HG03045 (cell line): ENCODE data around the gene PSME3.

Experiments
- ATAC-seq: cut with Tn5 transposase; IDR thresholded peaks from one replicate; pipeline ENCODE4 v1.9.1; 2021; ENCODE audit warnings: mild to moderate bottlenecking, moderate library complexity; ENCODE audit not compliant: unreplicated experiment

Gene PSME3, protein sequence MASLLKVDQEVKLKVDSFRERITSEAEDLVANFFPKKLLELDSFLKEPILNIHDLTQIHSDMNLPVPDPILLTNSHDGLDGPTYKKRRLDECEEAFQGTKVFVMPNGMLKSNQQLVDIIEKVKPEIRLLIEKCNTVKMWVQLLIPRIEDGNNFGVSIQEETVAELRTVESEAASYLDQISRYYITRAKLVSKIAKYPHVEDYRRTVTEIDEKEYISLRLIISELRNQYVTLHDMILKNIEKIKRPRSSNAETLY

DNA sequence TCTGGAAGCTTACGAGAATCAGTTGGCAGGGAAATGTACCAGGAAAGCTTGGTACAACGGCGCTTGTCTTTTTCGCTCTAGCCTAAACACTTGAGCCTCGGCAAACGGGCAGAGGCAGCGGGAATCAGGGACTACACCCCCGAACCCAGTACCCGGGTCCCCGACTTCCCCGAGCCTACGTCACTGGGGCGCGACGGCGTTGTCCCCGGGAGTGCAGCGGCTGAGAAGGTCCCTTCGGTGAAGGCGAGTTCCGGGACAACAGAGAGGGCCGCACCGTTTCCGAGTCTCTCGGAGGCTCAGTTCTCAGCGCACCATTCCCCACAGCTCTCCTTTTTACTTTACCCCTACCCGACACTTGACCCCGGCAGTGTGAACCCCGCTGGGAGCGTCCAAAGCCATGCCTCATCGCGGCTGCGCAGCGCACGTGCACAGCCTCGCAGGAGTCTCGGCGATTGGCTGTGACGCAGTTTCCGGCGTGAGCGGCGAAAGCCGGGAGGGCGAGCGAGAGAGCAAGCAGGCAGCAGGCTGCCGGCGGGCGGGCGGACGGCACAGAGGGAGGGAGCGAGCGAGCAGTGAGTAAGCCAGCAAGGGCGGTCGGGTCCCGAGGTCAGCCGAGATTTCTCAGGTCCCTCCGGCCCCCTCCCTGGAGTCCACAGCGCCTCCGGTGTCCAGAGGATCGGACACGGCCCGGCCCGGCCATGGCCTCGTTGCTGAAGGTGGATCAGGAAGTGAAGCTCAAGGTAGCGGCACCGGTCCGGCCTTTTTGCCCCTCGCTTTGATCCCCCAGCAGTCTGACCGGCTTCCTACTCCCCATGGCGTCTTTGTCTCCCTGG, at the start of gene PSME3:
PSME3 (plus strand) TSS at position 464 of the 833 bp plus-strand sequence; CDS start at position 699, 235 bp downstream.
- peak; percentile 82 for ATAC-seq

DNA sequence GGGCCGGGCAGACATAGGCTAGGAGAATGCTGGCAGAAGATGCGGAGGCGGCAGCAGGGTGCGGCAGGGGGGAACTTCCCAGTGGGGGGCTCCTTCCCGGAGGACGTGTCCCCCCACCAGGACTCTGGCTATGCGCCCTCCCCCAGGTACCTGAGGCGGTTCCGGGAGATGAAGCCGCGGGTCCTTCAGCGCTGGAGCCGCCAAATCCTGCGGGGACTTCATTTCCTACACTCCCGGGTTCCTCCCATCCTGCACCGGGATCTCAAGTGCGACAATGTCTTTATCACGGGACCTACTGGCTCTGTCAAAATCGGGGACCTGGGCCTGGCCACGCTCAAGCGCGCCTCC, 49.4 kb upstream of the PSME3 start:
- no peak for ATAC-seq

DNA sequence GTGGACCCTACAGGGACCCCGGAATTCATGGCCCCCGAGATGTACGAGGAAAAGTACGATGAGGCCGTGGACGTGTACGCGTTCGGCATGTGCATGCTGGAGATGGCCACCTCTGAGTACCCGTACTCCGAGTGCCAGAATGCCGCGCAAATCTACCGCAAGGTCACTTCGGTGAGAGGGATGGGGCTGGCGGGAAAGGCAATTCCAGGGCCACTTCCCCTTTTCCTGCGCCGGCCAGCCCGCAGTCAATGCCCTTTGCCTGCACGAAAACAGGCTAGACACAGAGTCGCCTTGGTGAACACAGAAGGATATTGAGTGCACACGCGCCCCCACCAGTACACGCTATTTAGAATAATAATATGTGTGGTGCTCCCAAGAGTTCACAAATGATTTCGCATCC, 48.8 kb upstream of the PSME3 start:
- no peak for ATAC-seq

DNA sequence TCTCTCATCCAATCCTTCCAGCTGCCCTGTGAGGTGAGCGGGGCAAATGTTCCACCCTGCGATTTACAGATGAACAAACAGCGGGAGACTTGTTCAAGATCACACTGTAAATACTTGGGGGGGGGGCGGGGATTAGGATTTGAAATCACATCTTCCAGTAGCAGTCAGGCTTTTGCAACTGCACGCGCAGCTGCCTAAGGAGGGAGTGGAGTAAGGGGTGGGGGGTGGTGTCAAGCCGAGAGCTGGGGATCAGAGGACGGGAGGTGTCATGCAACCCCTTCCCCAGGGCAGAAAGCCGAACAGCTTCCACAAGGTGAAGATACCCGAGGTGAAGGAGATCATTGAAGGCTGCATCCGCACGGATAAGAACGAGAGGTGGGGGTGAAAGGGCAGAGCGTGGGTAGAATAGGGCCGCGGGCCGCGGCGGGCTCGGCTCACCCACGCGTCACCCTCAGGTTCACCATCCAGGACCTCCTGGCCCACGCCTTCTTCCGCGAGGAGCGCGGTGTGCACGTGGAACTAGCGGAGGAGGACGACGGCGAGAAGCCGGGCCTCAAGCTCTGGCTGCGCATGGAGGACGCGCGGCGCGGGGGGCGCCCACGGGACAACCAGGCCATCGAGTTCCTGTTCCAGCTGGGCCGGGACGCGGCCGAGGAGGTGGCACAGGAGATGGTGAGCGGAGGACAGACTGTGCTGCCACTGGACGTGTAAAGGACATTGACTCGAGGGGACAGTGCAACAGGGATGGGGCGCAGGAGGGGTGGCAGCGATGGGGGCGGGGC, 48.2 kb upstream of the PSME3 start:
- ATAC-seq = no peak

DNA sequence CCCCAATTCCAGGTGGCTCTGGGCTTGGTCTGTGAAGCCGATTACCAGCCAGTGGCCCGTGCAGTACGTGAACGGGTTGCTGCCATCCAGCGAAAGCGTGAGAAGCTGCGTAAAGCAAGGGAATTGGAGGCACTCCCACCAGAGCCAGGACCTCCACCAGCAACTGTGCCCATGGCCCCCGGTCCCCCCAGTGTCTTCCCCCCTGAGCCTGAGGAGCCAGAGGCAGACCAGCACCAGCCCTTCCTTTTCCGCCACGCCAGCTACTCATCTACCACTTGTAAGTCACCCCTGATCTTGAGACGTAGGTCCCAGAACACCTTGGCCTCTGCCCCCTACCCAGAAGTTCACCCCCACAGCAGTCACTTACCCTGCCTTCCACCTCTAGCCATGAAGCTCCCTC, 45.9 kb upstream of the PSME3 start:
- ATAC-seq = no peak

DNA sequence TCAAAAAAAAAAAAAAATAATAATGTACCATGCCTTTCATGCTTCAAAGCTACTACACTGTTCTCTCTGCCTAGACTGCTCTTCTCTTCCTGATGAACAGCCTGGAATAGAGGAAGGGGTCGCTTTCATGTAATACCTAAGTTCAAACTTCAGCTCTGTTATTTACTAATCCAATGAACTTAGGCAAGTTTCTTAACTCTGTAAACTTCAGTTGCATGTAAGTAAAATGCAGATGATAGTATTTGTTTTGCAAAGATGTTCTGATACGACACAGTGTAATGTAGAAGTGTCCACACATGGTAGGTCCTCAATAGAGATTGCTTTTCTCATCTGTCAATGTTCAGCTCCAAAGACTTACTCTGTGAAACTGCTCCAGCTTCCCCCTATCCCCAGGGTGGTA, 41.2 kb upstream of the PSME3 start:
- no peak for ATAC-seq

DNA sequence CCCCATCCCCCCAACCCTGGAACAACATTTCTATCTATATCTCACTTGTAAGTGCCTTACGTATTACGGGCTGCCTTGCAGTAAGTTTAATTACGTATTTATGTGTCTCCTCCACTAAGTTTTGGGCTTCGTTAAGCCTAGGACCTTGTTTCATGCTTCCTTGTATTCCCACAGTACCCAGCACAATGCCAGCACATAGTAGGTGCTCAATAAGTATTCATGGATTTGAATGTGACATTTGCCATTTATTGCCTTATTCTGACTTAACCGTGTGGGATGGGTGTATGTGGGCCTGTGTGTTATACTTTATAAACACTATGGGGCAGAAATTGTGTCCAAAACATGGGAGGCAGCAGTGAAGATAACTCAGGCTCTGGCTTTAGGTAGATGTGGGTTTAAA, 40.7 kb upstream of the PSME3 start:
- ATAC-seq = no peak

DNA sequence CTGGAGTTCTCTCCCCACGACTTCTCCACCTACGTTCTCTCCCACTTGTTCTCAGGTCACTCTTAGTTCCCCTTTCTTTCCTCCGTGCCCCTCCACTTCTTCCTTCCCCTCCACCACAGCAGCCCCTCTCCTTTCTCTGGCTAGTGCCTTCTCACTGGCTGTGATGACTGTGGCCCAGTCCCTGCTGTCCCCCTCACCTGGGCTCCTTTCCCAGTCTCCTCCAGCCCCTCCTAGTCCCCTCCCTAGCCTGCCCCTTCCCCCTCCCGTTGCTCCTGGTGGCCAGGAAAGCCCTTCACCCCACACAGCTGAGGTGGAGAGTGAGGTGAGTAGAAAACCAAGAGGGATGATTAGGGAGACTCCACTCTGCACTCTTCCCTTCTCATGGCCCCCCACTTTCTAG, 38.1 kb upstream of the PSME3 start:
- no peak for ATAC-seq

DNA sequence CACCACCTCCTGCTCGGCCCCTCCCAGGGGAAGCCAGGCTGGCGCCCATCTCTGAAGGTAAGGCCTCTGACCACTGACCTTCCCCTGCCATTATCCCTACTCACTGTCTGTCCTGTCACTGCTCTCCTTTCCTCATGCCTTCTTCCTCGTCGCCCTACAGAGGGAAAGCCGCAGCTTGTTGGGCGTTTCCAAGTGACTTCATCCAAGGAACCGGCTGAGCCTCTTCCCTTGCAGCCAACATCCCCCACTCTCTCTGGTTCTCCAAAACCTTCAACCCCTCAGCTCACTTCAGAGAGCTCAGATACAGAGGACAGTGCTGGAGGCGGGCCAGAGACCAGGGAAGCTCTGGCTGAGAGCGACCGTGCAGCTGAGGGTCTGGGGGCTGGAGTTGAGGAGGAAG, 37.7 kb upstream of the PSME3 start:
- no peak for ATAC-seq

DNA sequence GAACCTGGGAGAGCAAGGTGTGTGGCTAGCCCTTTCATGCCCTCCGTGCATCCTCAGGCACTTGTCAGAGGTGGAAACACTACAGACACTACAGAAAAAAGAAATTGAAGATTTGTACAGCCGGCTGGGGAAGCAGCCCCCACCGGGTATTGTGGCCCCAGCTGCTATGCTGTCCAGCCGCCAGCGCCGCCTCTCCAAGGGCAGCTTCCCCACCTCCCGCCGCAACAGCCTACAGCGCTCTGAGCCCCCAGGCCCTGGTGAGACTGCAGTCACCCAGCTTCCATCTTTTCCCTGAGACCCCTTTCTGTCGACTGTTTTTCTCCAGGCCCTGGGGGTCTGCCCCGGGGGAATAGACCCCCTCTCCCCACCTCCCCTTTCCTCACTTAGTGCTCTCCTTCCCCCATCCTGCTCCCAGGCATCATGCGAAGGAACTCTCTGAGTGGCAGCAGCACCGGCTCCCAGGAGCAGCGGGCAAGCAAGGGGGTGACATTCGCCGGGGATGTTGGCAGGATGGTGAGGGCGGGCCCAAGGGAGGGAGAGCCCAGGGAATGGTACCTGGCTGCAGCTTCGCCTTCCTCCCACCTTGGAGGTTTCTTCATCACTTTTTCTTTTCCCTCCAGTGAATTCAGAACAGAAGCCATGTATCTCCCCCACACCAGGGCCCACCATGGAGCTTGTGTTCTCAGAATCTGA, 37.0 kb upstream of the PSME3 start:
- no peak for ATAC-seq

DNA sequence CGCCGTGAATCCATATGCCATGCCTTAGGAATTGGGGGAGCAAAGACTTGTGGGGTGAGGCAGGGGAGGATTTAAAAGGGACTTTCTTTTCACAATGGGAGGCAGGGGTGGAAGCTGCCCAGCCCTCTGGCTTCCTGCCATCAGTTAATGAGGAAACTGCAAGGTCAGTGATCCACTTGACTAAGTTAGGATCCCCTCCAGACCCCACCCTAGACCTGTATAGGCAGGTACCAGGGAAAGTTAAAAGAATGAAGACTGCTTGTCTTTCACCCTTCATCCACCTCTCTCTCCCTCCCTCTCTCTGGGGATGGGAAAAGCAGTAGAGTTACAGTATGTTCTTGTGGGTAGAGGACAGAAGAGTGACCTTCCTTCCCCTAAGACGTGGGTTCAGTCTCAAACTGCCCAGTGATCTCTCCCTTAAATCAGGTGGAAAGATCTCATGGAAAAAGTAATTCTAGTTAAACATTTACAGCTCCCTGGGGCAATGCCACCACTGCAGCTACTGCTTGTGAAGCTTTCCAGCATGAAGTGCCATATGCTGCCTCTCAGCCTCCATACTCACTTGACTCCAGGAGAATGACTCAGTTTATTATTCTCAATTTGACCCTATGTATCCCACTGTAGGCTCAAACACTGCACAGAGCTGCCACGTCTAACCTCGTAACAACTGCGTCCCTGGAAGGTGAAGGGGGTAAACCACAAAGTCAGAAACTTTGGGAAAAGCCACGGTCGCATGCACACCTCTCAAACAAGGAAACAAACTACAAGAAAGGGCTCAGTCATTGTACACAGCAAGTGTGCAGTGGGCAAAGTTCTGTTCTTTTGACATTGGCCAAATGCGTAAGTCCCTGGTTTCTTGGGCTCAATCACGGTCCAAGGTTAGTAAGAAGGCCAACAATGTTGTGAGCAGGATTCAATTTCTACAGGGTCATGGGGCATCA, 35.9 kb upstream of the PSME3 start:
- ATAC-seq = no peak

DNA sequence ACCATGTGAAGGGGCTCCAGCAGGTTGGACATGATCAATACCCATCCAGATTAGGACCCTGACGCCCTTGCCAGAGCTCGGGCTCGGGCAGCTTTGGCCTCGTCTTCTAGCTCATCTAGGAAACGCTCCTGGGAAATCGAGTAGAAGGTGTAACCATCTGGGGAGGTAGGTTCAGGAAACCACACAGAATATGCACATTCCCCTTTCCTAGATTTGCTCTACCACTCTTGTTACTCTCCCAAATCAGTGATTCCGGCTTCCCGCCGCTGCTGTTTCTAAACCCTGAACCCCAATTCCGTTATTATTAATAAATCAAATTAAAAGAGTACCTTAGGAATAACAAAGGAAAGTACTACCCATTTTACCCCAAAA, 35.2 kb upstream of the PSME3 start:
- ATAC-seq = no peak

DNA sequence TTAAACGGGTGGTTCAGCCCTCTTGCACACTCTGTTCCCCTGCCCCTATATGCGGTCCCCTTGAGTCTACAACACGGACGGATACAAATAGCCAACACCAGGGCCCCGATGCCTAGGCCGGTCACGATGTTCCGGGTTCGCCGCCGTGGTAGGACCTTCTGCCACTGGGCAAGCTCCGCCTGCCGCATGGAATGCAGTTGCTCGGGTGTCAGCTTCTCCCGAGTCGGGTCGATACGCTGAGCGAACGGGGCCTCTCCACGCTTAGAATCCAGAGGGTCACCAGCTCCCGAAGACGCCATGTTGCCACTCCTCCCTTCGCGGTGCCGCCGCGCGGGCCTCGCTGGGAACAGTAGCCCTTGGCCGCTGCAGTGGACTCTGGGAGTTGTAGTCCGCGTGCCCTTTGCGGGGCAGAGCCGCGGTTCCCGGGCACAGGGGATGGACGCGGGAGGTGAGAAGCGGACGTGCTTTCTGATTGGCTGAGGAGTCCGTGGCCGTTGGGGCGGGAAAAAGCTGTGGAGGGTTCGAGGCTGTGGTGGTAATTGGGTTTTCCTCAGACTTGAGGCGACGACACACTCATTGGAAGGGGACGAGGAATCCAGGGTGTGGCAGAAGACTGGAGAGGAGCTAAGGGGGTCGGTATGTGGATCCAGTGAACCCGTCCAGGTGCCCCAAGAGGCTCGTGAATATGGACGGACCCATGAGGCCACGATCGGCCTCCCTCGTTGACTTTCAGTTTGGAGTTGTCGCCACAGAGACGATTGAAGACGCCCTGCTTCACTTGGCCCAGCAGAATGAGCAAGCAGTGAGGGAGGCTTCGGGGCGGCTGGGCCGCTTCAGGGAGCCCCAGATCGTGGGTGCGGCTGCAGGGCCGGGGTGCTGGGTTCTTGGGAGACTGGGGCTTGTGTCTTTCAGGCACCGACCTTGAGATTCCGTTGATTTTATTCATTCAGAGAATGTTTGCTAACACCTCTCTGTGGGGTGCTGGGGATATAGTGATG, 34.5 kb upstream of the PSME3 start, which contains the start of the genes CNTD1 and COA3:
CNTD1 (plus strand) TSS at position 479 of the 998 bp plus-strand sequence; CDS start at position 686, 207 bp downstream.
COA3 (minus strand) TSS at position 322 of the 998 bp plus-strand sequence; CDS start at position 299, 23 bp downstream.
- ATAC-seq = peak; percentile 69

DNA sequence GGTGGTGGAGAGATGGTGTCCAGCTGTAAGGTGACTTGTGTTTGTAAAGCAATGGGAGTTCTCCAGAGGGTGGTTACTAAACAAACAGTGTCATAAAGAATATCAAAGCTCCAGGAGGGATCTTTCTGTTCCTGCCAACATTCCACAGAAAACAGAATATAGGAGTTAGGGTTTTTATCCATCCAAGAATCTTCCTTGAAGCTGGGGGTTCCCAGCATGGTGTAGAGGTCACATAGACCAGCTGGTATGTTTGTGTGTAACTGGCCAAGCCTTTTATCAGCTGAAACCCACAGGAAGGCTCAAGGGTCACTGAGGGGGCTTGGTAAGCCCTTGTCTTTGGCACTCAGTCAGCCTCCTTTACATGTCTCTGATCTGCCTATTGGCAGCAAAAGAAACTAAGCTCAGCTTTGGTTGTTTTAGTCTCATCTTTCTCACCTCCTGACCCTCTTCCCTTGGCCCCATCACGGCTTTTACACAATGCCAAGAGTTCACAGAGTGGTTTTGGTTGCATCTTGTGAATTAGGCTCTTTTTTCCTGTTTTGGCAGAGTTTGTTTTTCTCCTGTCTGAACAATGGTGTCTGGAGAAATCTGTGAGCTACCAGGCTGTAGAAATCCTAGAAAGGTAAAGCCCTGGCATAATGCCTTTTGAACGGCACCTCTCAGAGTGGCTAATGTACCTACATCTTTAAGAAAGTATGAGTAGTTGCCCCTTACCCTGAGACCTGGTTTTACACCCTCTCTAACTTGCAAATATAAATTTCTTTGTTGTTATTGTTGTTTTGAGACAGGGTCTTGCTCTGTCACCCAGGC, 29.9 kb upstream of the PSME3 start:
- no peak for ATAC-seq

DNA sequence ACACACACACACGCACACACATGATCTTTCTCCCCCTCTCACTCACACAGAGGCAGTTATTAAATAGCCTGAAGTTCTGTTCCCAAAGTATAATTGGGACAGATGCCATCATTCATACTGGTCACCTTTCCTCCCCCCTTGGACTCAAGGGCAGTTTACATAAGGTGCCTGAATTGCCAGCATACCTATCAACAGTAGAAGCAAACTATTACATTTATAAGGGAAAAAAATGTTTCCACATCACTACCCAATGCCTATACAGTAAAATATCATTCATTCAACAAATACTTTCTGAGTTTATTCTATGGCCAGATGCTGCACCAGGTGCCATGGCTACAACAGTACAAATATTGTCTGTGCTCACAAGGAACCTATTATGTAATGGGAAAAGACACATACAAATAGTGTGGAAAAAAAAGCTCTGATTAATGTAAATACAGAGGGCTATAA, 28.3 kb upstream of the PSME3 start:
- ATAC-seq = no peak

DNA sequence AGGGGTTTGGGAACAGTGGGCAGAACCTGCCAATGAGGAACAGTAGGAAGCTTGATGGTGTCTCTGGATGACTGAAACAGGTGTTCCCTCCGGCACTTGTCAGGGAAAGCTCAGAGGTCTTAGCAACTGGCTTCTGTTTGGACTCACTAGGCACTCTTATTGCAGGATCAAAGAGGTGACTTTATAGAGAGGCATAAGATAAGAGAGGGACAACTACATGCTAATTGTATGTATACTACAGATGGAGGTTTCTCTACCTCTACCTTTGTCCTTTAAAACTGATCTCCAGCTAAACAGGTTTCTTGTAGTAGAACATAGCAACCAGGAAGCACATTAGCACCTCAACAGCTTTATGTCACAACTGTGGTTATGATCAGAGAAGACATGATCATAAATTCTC, 26.9 kb upstream of the PSME3 start:
- ATAC-seq = no peak

DNA sequence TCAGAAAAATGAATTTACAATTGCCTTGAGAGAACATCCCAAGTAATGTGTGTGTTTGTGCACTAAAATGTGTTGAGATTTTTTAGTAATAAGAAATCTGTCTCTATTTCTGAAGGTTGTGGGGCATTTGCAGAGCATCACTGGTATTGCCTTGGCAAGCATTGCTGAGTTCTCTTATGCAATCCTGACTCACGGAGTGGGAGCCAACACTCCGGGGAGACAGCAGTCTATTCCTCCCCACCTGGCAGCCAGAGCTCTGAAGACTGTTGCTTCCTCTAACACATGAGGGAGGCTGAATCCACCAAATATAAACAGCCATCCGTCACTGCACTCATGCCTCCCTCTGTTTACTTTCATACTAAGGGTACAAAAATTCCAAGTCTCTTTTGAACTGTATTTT, 23.9 kb upstream of the PSME3 start:
- no peak for ATAC-seq
